ENCODE measurements around the gene PRKCQ.

PRKCQ gene

GRCh38 chr10:6487920-6488319 is 92.2 kb downstream of the PRKCQ start:
- no peak for DNase-seq (ENCODE audit: low read depth, low spot score)
- H3K4me3 ChIP-seq (ENCODE audit: low read depth, low read length), result no peak overlapping the region
- no peak for TF ChIP-seq CTCF (IDR thresholded peaks at IDR 0.05; ENCODE audit: insufficient read depth, low read length, missing control alignments)
- POLR2A ChIA-PET, result no interaction called here
- CTCF ChIA-PET, result no interaction called here

GRCh38 chr10:6486309-6486708 is 93.8 kb downstream of the PRKCQ start:
- ChIA-PET CTCF (no interaction called here), POLR2A (no interaction called here)
- no peak overlapping the region for H3K4me3 ChIP-seq (ENCODE audit: low read depth, low read length)
- TF ChIP-seq CTCF (IDR thresholded peaks at IDR 0.05; ENCODE audit: insufficient read depth, low read length, missing control alignments), result no peak
- DNase-seq (ENCODE audit: low read depth, low spot score), result no peak

DNA sequence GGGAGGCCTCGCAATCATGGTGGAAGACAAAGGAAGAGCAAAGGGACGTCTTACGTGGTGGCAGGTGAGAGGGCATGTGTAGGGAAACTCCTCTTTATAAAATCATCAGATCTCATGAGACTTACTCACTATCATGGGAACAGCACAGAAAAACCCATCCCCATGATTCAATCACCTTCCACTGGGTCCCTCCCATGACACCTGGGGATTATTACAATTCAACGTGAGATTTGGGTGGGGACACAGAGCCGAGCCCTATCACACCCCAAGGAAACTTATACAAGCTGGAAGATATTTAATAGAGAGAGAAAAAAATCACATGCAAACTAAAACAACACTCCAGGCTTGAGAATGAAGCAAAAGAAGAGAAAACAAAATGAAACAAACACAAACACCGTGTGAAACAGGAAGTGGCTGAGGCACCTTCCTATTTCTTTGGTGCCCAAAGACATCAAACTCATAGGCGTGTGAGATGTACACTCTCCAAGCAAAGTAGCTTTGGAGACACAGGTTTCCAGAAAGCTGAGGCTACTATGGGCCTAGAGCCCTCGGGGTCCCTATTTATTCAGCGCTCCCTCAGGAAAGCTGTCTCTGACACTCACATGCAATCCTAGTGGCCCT is 97.2 kb downstream of the PRKCQ start:
- no peak for TF ChIP-seq CTCF (IDR thresholded peaks at IDR 0.05; ENCODE audit: insufficient read depth, low read length, missing control alignments)
- CTCF ChIA-PET, result no interaction called here
- POLR2A ChIA-PET, result no interaction called here
- no peak overlapping the region for H3K4me3 ChIP-seq (ENCODE audit: low read depth, low read length)
- no peak for DNase-seq (ENCODE audit: low read depth, low spot score)

GRCh38 chr10:6478722-6479121 is 101.4 kb downstream of the PRKCQ start:
- H3K4me3 ChIP-seq (ENCODE audit: low read depth, low read length), result no peak overlapping the region
- ChIA-PET POLR2A (no interaction called here), CTCF (no interaction called here)
- no peak for TF ChIP-seq CTCF (IDR thresholded peaks at IDR 0.05; ENCODE audit: insufficient read depth, low read length, missing control alignments)
- no peak for DNase-seq (ENCODE audit: low read depth, low spot score)

DNA sequence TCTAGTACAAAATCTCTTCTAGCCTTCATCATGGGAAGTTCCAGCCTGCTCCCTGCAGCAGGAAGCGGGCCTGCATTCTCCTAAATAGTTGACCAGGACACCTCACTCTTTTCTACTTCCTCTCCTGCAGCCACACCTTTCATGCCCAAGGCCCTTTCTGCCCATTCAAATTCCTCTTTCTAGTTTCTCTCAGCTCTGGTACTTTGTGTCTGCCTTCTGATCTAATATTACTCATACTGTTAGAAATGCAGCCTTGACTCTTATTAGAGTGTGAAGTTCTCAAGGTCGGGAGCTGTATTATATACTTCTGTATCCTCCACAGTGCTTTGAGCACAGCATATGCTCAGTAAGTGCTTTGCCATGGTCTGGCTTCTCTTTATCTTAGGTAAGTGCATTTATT is 103.1 kb downstream of the PRKCQ start:
- ChIA-PET CTCF (no interaction called here), POLR2A (no interaction called here)
- DNase-seq (ENCODE audit: low read depth, low spot score), result no peak
- H3K4me3 ChIP-seq (ENCODE audit: low read depth, low read length), result no peak overlapping the region
- no peak for TF ChIP-seq CTCF (IDR thresholded peaks at IDR 0.05; ENCODE audit: insufficient read depth, low read length, missing control alignments)

- ChIA-PET CTCF (no interaction called here), POLR2A (no interaction called here)
- no peak for DNase-seq (ENCODE audit: low read depth, low spot score)
- no peak for TF ChIP-seq CTCF (IDR thresholded peaks at IDR 0.05; ENCODE audit: insufficient read depth, low read length, missing control alignments)
- no peak overlapping the region for H3K4me3 ChIP-seq (ENCODE audit: low read depth, low read length)
Measured at GRCh38 chr10:6474871-6475270, 105.2 kb downstream of the PRKCQ start.
